Stimulated activated CD8-positive, alpha-beta memory T cell treated with anti-CD3 and anti-CD28 coated beads, Interleukin-4, amount 100 ng/mL, for 4 hours (primary cell): Measurements from ENCODE around the gene HNRNPU.

Experiments
- DNase-seq, 2 donors: peaks; one replicate each; pipeline ENCODE4 v3.0.0-alpha.2; 2020; ENCODE audit warnings: low read depth in 2 of 2, low spot score in 1 of 2

The HNRNPU gene

GRCh38 chr1:244804841-244805240 is 59.5 kb downstream of the HNRNPU start:
- no peak for DNase-seq

- no peak for DNase-seq
Observed at GRCh38 chr1:244802556-244803239, 61.6 kb downstream of the HNRNPU start.

- no peak for DNase-seq
Observed at GRCh38 chr1:244802041-244802440, 62.3 kb downstream of the HNRNPU start.

GRCh38 chr1:244801246-244801645 is 63.1 kb downstream of the HNRNPU start:
- peak; percentile 7 to 14 for DNase-seq

- DNase-seq: no peak
Observed at GRCh38 chr1:244800821-244801220, 63.5 kb downstream of the HNRNPU start.
